ENCODE results near the gene ZNF160.
"Not testable (repeated sequence)": the region's sequence is repeated elsewhere in the genome, so short reads cannot be mapped to it uniquely, and the experiment has no call there.

ZNF160 gene

DNA sequence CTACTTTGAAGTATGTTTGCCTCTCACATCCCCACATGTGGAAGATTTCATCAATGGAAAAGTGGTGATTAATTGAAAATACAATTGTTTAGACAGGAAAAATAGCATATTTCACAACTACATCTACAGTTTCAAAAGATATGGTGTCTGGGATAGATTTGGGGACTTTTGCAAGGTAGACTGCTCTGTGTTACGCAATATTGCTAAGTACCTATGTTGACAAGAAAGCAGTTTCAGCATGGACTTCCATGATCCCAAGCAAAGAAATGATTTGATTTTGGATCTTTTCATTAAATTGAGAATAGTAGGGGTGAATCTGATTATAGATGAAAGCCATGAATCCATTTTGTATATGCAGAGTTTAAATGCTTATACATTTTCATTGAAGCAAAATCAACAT, 10.5 kb downstream of the ZNF160 start:
- DNase-seq (ENCODE audit: low read depth in 2 of 2) = no peak

GRCh38 chr19:53091413-53092254, 11.6 kb downstream of the ZNF160 start:
- no peak for DNase-seq (ENCODE audit: low read depth in 2 of 2)

DNA sequence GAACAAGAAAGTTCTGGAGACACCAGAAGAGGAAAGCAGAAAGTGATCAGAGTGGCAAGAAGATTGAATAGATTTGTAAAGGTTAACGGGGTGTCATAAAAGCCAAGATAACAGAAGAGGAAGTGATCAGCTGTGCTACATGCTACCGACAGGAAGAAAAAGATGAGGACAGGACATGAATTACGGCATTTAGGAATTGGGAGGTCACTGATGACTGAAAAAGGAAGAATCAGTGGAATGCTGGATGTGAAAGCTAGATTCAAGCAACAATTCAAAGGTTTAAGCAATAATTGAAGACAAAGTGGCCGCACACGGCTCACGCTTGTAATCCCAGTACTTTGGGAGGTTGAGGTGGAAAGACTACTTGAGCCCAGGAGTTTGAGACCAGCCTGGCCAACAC, 15.1 kb downstream of the ZNF160 start:
- DNase-seq (ENCODE audit: low read depth in 2 of 2) = no peak

DNA sequence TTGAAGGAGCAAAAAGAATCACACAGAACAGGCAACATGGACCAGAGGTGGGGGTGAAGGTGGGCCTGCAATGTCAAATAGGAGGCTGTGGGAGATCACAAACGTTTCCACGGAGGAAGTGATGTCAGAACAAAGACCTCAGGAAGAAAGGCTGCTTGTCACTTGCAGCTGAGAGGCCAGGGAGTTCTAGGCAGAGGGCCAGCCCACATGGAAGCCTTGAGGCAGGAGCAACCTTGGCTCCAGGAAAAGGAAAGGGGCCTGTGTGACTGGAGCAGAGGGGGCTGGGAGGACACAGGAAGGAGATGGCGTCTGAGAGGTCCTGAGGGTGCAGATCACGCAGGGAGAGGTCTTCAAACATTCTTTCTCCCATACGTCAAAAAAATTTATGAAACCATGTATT, 16.3 kb downstream of the ZNF160 start:
- DNase-seq (ENCODE audit: low read depth in 2 of 2) = no peak

GRCh38 chr19:53085496-53085895, 17.7 kb downstream of the ZNF160 start:
- DNase-seq (ENCODE audit: low read depth in 2 of 2) = no peak

DNA sequence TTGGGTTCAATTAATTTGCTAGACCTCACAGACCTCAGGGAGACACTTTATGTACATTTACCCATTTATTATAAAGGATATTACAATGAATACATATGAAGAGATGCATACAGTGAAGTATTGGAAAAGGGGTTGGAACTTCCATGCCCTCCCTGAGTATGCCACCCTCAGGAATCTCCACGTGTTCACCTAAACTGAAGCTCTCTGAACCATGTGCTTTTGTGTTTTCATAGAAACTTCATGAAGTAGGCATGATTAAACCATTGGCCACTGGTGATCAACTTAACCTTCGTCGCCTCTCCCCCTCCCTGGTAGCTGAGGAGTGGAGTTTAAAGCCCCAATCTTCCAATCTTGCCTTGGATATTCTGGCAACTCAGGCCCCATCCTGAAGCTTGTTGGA, 20.3 kb downstream of the ZNF160 start:
- DNase-seq (ENCODE audit: low read depth in 2 of 2) = no peak

GRCh38 chr19:53079313-53079924, 23.8 kb downstream of the ZNF160 start:
- no peak for DNase-seq (ENCODE audit: low read depth in 2 of 2)

- DNase-seq (ENCODE audit: low read depth in 2 of 2) = no peak
These were observed 24.6 kb downstream of the ZNF160 start for GRCh38 chr19:53078668-53079067.

GRCh38 chr19:53076984-53077383, 26.2 kb downstream of the ZNF160 start:
- DNase-seq (ENCODE audit: low read depth in 2 of 2) = no peak

- DNase-seq (ENCODE audit: low read depth in 2 of 2) = no peak
These were observed 34.4 kb downstream of the ZNF160 start for GRCh38 chr19:53068834-53069233.

DNA sequence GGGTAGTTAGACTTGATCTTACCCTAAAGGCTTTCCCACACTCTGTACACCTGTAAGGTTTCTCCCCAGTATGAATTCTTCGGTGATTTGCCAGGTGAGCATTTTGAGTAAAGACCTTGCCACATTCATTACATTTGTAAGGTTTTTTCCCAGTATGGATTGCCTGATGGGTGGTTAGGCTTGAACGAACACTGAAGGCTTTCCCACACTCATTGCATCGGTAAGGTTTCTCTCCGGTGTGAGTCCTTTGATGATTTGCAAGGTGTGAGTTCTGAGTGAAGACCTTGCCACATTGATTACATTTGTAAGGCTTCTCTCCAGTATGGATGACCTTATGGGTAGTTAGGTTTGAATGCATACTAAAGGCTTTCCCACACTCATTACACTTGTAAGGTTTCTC, 35.0 kb downstream of the ZNF160 start:
- DNase-seq (ENCODE audit: low read depth in 2 of 2) = no peak

DNA sequence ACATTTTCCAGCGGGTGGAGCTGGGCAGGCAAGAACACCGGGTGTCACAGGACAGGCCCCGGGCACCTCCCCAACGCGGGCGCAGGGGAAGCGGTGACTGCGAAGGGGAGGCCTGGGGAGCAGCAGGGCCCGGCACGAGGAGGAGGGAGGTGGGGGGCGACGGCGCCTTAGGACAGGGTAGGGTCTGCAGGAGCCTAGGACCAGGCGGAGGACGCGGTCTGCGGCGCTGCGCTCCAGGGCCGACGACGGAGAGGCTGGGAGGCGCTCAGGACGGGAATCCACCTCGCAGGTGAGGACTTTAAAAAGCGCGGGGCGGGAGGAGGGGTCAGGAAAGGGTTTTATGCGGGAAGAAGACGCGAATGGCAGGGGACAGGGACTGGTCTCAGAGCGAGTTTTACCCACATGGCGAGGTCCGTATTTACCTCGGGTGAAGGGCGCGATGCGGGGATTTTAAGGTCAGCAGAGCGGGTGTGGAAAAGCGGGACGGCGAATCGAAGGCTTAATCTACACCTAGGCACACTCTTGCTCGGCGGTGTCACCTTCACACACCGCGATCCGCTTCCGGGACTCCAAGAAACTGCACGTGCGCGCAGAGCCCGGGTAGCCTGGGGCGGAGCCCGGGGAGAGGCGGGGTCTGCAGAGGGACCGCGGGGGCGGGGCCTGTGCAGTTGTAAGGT, 45.2 kb downstream of the ZNF160 start:
- DNase-seq (ENCODE audit: low read depth in 2 of 2) = no peak

GRCh38 chr19:53055117-53055516, 48.1 kb downstream of the ZNF160 start:
- no peak for DNase-seq (ENCODE audit: low read depth in 2 of 2)

DNA sequence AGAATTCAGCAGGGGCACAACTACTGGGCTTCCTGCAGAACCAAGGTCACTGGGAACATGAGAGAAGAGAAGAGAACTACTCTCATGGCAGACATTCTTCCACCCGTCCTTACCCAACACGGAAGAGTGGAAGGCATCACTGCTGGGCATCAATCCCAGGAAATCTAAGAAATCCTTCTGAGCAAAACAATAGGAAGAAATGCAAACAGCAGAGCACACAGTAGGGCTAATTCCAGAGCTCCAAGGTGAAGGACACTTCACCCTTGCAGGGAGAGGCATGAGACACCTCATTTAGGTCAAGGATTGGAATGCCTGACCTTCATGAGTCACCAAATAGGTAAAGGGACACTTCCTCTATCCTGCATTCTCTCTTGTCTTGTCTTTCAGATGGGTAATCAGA, 55.8 kb downstream of the ZNF160 start:
- DNase-seq (ENCODE audit: low read depth in 2 of 2) = no peak

DNA sequence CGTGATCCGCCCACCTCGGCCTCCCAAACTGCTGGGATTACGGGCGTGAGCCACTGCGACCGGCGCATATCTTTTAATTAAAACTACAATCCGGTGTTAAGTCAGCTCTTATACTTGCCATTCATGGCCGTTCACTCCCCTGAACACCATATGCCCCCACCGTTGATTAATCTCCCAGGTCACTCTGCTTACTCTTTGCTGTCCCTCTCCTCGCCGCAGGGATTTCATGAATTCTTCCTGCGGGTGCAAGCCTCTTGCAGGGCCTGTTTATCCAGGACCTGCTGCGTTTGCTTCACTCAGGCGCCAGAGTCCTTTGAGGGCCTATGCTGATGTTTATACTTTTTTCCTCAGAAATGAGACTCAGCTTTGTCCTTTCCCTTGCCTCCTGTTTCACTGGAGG, 57.7 kb downstream of the ZNF160 start:
- no peak for DNase-seq (ENCODE audit: low read depth in 2 of 2)

DNA sequence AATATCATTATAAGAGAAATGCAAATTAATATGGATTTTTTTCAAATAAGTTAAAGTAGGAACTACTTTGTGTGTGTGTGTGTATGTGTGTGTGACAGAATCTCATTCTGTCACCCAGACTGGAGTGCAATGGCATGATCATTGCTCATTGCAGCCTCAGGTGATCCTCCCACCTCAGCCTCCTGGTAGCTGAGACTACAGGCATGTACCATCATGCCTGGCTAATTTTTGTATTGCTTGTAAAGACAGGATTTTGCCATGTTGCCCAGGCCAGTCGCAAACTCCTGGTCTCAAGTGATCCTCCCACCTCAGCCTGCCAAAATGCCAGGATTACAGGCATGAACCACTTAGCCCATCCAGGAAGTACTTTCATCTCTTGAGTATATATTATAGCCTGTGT, 61.9 kb downstream of the ZNF160 start:
- DNase-seq (ENCODE audit: low read depth in 2 of 2) = no peak

DNA sequence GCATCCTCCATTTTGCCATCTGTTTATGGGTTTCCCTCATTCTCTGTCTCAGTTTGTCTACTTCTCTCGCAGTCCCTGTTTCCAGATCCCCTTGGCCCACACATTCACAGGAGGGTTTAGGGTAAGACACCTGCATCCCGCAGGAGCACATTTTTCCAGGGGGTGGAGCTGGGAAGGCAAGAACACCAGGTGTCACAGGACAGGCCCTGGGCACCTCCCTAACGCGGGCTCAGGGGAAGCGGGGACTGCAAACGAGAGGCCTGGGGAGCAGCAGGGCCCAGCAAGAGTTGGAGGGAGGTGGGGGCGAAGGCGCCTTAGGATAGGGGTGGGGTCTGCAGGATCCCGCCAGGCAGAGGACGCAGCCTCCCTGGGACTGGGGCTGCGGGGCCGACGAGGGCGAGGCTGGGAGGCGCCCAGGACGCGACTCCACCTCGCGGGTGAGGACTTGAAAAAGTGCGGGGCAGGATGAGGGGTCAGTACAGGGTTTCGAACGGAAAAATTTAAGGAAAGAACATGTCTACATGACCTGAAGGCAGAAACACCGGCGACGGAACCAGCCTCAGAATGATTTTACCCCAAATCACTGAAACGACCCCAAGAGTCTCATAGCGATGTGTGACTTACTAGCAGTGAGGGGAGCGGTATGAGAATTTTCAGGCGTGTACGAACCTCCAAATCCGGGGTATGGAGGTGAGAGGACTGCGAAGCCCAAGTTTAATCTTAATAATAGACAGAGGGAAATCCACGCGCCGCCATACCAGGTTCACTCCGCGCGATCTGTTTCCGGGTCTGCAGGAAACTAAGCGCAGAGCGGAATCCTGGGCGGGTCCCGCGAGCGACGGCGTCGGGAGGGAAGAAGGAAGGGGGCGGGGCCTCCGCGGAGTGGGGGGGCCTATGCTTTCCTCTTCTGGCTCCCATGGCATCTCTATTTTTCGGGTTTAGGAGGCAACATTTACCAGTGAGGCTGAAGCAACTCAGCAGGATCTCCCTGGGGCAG, 65.8 kb downstream of the ZNF160 start:
- DNase-seq (ENCODE audit: low read depth in 2 of 2) = no peak

GRCh38 chr19:53034948-53035675, 68.1 kb downstream of the ZNF160 start:
- no peak for DNase-seq (ENCODE audit: low read depth in 2 of 2)

DNA sequence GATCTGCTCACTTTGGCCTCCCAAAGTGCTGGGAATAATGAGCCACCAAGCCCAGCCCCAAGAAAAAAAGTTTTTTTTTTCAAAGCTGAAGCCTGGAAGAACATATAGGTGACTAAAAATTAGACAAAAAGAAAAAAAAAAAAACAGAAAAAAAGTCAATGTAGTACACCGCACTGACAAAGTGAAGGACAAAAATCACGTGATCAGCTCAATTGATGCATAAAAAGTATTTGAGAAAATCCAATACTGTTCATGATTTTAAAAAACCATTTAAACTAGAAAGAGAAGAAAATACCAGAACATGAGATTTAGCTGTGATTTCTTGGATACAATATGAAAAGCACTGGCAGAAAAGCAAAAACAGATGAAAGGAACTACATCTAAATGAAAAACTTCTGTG, 69.2 kb downstream of the ZNF160 start:
- no peak for DNase-seq (ENCODE audit: low read depth in 2 of 2)

DNA sequence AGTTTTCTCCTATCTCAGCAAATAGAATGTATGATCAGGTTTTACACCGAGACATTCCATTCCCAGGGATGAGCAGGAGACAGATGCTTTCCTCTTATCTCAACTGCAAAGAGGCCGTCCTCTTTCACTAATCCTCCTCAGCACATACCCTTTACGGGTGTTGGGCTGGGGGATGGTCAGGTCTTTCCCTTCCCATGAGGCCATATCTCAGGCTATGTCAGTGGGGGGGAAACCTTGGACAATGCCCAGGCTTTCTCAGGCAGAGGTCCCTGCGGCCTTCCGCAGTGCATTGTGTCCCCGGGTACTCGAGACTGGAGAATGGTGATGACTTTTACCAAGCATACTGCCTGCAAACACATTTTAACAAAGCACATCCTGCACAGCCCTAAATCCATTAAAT, 74.9 kb downstream of the ZNF160 start:
- DNase-seq (ENCODE audit: low read depth in 2 of 2) = not testable (repeated sequence)

DNA sequence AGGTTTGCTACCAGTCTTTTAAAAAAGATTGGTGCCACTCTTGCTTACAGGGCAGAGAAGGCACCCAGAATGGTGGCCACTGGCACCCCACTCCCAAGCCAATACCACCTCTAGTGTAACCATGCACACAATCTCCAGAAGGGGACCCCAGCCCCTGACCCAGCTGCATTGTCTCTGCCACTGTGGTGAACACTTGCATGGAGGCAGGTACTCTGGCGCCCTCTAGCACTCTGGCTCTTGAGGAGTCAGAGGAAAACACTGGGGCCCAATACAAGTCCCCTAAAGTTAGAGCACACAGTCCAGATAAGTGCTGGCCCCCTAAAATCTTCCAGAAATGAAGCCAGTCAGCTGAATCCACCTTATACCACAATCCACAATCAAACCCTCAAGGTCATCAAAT, 83.5 kb downstream of the ZNF160 start:
- no peak for DNase-seq (ENCODE audit: low read depth in 2 of 2)
